SK-N-MC (cell line): ENCODE measurements around the gene RLF.

Source experiments
- EZH2 ChIP-seq: fragments of 200-600 bp; sonication (generic); IDR thresholded peaks from one replicate; pipeline ENCODE4 v1.6.1; 2017; ENCODE audit warnings: antibody characterized with exemption
- FOXP2 ChIP-seq: optimal IDR thresholded peaks from 2 replicates; pipeline ENCODE3; 2011; ENCODE audit warnings: mild to moderate bottlenecking, moderate library complexity; ENCODE audit not compliant: insufficient read depth; ENCODE audit errors: extremely low read length, control extremely low read depth
- POLR2AphosphoS5 ChIP-seq: IDR thresholded peaks from 2 replicates; pipeline ENCODE4 v1.6.1; 2012; ENCODE audit warnings: mild to moderate bottlenecking, low read depth, low read length, borderline replicate concordance

DNA sequence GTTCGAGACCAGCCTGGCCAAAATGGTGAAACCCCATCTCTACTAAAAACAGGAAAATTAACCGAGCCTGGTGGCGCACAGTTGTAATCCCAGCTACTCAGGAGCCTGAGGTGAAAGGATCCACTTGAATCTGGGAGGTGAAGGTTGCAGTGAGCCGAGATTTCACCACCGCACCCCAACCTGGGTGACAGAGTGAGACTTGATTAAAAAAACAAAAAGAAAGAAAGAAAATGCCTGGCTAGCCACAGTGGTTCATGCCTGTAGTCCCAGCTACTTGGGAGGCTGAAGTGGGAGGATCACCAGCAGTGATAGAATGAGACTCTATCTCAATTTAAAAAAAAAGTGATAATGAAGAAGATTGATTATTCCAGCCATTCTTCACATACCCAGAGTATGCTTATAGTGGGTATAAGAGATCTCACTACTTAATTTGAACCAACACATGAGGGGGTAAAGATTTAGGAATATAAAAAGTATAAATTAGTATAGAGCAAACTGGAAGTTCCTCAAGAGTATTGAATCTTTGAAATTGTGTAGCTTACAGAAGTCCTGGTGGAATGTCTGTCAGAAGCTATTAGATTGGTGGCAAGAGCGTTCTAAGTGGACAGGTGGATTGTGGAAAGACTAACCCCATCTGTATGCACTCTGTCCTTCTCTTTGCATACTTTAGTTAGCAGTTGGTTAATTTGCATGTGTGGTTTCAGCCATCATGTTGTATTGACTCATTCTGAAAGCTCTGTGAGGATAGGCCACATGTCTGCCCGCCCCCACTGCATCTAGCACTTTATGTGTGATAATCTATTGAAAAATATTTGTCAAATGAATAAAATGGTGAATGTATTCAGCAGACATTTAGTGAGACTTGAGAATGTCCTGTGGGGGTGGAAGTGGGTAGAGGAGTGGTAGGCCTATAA, 25.0 kb downstream of the RLF start:
- no peak for TF ChIP-seq EZH2
- TF ChIP-seq FOXP2 = no peak
- TF ChIP-seq POLR2AphosphoS5 = no peak
